ENCODE measurements around the gene RASSF5.

The RASSF5 gene

GRCh38 chr1:206535853-206536188 is 28.5 kb downstream of the RASSF5 start:
- TF ChIP-seq EZH2phosphoT487 (IDR thresholded peaks at IDR 0.05; ENCODE audit: low read length) (no peak), CTCF (IDR thresholded peaks at IDR 0.05; ENCODE audit: low read length) (no peak), EZH2 (optimal IDR thresholded peaks at IDR 0.05; ENCODE audit: low read depth, low read length) (no peak)
- H3K4me3 ChIP-seq (ENCODE audit: low read length) = no peak overlapping the region
- H3K4me1 ChIP-seq (ENCODE audit: low read length) = no peaks in the 10 kb centered on the region
- H3K27ac ChIP-seq (ENCODE audit: low read length) = no peak overlapping the region
- no peak for DNase-seq
- H3K27me3 ChIP-seq (replicated peaks; ENCODE audit: insufficient read depth, low read length) = no peaks in the 10 kb centered on the region
- no peaks in the 10 kb centered on the region for H4K20me1 ChIP-seq (ENCODE audit: insufficient read depth, low read length)
- no peak overlapping the region for H3K4me2 ChIP-seq (ENCODE audit: low read depth, low read length)
- H3K9ac ChIP-seq (ENCODE audit: low read length) = no peak overlapping the region
- H3K79me2 ChIP-seq (ENCODE audit: low read length) = no peaks in the 10 kb centered on the region
- no peaks in the 10 kb centered on the region for H3K9me2 ChIP-seq (replicated peaks; ENCODE audit: insufficient read depth, low read length)
- no peaks in the 10 kb centered on the region for H3K36me3 ChIP-seq (replicated peaks; ENCODE audit: insufficient read depth, low read length)
- no peak overlapping the region for H2AFZ ChIP-seq (ENCODE audit: low read length)
- H3K9me3 ChIP-seq (replicated peaks; ENCODE audit: insufficient read depth, low read length) = no peaks in the 10 kb centered on the region
- H3F3A ChIP-seq (ENCODE audit: insufficient read depth, low read length) = no peaks in the 10 kb centered on the region

GRCh38 chr1:206537141-206537540 is 29.8 kb downstream of the RASSF5 start:
- H2AFZ ChIP-seq (ENCODE audit: low read length) = no peak overlapping the region
- no peak overlapping the region for H3K27ac ChIP-seq (ENCODE audit: low read length)
- H3K4me2 ChIP-seq (ENCODE audit: low read depth, low read length) = no peak overlapping the region
- no peaks in the 10 kb centered on the region for H3K27me3 ChIP-seq (replicated peaks; ENCODE audit: insufficient read depth, low read length)
- no peak for DNase-seq
- H3K4me1 ChIP-seq (ENCODE audit: low read length) = no peaks in the 10 kb centered on the region
- H4K20me1 ChIP-seq (ENCODE audit: insufficient read depth, low read length) = no peaks in the 10 kb centered on the region
- H3K4me3 ChIP-seq (ENCODE audit: low read length) = no peak overlapping the region
- H3K36me3 ChIP-seq (replicated peaks; ENCODE audit: insufficient read depth, low read length) = no peaks in the 10 kb centered on the region
- no peaks in the 10 kb centered on the region for H3F3A ChIP-seq (ENCODE audit: insufficient read depth, low read length)
- H3K9me3 ChIP-seq (replicated peaks; ENCODE audit: insufficient read depth, low read length) = no peaks in the 10 kb centered on the region
- no peak for TF ChIP-seq EZH2phosphoT487 (IDR thresholded peaks at IDR 0.05; ENCODE audit: low read length)
- no peak for TF ChIP-seq EZH2 (optimal IDR thresholded peaks at IDR 0.05; ENCODE audit: low read depth, low read length)
- no peak for TF ChIP-seq CTCF (IDR thresholded peaks at IDR 0.05; ENCODE audit: low read length)
- no peaks in the 10 kb centered on the region for H3K9me2 ChIP-seq (replicated peaks; ENCODE audit: insufficient read depth, low read length)
- no peaks in the 10 kb centered on the region for H3K79me2 ChIP-seq (ENCODE audit: low read length)
- no peak overlapping the region for H3K9ac ChIP-seq (ENCODE audit: low read length)

GRCh38 chr1:206538086-206538770 is 30.9 kb downstream of the RASSF5 start:
- DNase-seq = no peak
- TF ChIP-seq CTCF (IDR thresholded peaks at IDR 0.05; ENCODE audit: low read length) = no peak
- no peak for TF ChIP-seq EZH2phosphoT487 (IDR thresholded peaks at IDR 0.05; ENCODE audit: low read length)
- no peak for TF ChIP-seq EZH2 (optimal IDR thresholded peaks at IDR 0.05; ENCODE audit: low read depth, low read length)
- no peak overlapping the region for H3K9ac ChIP-seq (ENCODE audit: low read length)
- H3F3A ChIP-seq (ENCODE audit: insufficient read depth, low read length) = no peaks in the 10 kb centered on the region
- no peaks in the 10 kb centered on the region for H3K9me3 ChIP-seq (replicated peaks; ENCODE audit: insufficient read depth, low read length)
- H3K79me2 ChIP-seq (ENCODE audit: low read length) = no peaks in the 10 kb centered on the region
- H3K27me3 ChIP-seq (replicated peaks; ENCODE audit: insufficient read depth, low read length) = no peaks in the 10 kb centered on the region
- H3K27ac ChIP-seq (ENCODE audit: low read length) = no peak overlapping the region
- no peak overlapping the region for H3K4me3 ChIP-seq (ENCODE audit: low read length)
- no peaks in the 10 kb centered on the region for H4K20me1 ChIP-seq (ENCODE audit: insufficient read depth, low read length)
- H3K4me2 ChIP-seq (ENCODE audit: low read depth, low read length) = no peak overlapping the region
- no peak overlapping the region for H2AFZ ChIP-seq (ENCODE audit: low read length)
- H3K36me3 ChIP-seq (replicated peaks; ENCODE audit: insufficient read depth, low read length) = no peaks in the 10 kb centered on the region
- H3K9me2 ChIP-seq (replicated peaks; ENCODE audit: insufficient read depth, low read length) = no peaks in the 10 kb centered on the region
- H3K4me1 ChIP-seq (ENCODE audit: low read length) = no peaks in the 10 kb centered on the region

All from MM.1S (cell line).